Caco-2 (cell line): ENCODE data around the gene TBL1X. TPM values are rescaled to one million over a fixed set of nuclear protein-coding genes. Genes with fewer than 3 reads are reported as not detected.

Experiments used
- BruUV-seq: library from RNA; stranded (reverse); fragments of 400-500 nt; replicated peaks from 2 replicates; lab custom pipeline; 2021; lab: Mats Ljungman, UMichigan
- CTCF ChIA-PET: fragments of 300-600 bp; sonication (Branson Sonifier 250); formaldehyde crosslinking; loops from one replicate; lab custom pipeline; 2022; ENCODE audit warnings: antibody characterized with exemption; lab: Charles Lee
- POLR2A ChIA-PET: fragments of 300-600 bp; sonication (Branson Sonifier 250); formaldehyde crosslinking; loops from one replicate; lab custom pipeline; 2022; ENCODE audit warnings: antibody characterized with exemption; lab: Charles Lee
- DNase-seq, 2 experiments: peaks; one replicate each; pipeline versions ENCODE4 v3.0.0 to v3.0.0-alpha.2; 2020 to 2022
- H3K27me3 ChIP-seq: replicated peaks from 2 replicates; pipeline ENCODE4 v1.6.0; 2011; ENCODE audit warnings: low read length; ENCODE audit not compliant: control insufficient read depth, insufficient read depth
- H3K36me3 ChIP-seq: 2 replicates; pipeline ENCODE4 v1.5.1; 2011; ENCODE audit warnings: low read length; ENCODE audit not compliant: control insufficient read depth, insufficient read depth
- H3K4me1 ChIP-seq: fragments of 250-450 bp; sonication (Bioruptor Pico); 2 replicates; pipeline ENCODE4 v1.5.1; 2020; ENCODE audit warnings: mild to moderate bottlenecking
- H3K4me3 ChIP-seq: 2 replicates; pipeline ENCODE4 v1.5.1; 2011; ENCODE audit warnings: low read depth, mild to moderate bottlenecking, control low read depth, low read length
- H3K9me3 ChIP-seq: fragments of 250-450 bp; sonication (Bioruptor Pico); 2 replicates; pipeline ENCODE4 v1.5.1; 2020; ENCODE audit warnings: mild to moderate bottlenecking, moderate library complexity
- H3K27ac Mint-ChIP-seq: one replicate; pipeline ENCODE4 v1.8.0; 2022; ENCODE audit warnings: mixed read lengths; ENCODE audit not compliant: unreplicated experiment
- H3K27me3 Mint-ChIP-seq: one replicate; pipeline ENCODE4 v1.8.0; 2022; ENCODE audit warnings: mixed read lengths; ENCODE audit not compliant: insufficient read depth, unreplicated experiment
- H3K36me3 Mint-ChIP-seq: one replicate; pipeline ENCODE4 v1.8.0; 2022; ENCODE audit warnings: mild to moderate bottlenecking, mixed read lengths; ENCODE audit not compliant: insufficient read depth, unreplicated experiment
- H3K4me1 Mint-ChIP-seq: one replicate; pipeline ENCODE4 v1.8.0; 2022; ENCODE audit warnings: low read depth, mixed read lengths; ENCODE audit not compliant: unreplicated experiment
- H3K4me3 Mint-ChIP-seq: one replicate; pipeline ENCODE4 v1.8.0; 2022; ENCODE audit warnings: mild to moderate bottlenecking, moderate library complexity, mixed read lengths; ENCODE audit not compliant: unreplicated experiment
- H3K9me3 Mint-ChIP-seq: one replicate; pipeline ENCODE4 v1.8.0; 2022; ENCODE audit warnings: mixed read lengths; ENCODE audit not compliant: unreplicated experiment
- intact Hi-C: fragments of 100-400 bp; cut with micrococcal nuclease; formaldehyde crosslinking; loops from one replicate; pipeline ENCODE4 v1.10.0; 2022; ENCODE audit not compliant: unreplicated experiment
- total RNA-seq: library from RNA; stranded (reverse); gene quantifications from 2 replicates; pipeline ENCODE4 v1.2.3, GENCODE V29; 2022
- TF ChIP-seq, protein P1 (sequence below), 2 experiments: fragments of 200-600 bp in 1 of 2; IDR thresholded peaks; 1 replicate in 1 of 2; 2 replicates in 1 of 2; pipeline versions ENCODE4 v1.5.1 to v1.8.0; 2011 to 2022; ENCODE audit warnings: antibody characterized with exemption in 1 of 2, control low read depth in 1 of 2, inconsistent platforms in 1 of 2, low read depth in 1 of 2, low read length in 1 of 2, mild to moderate bottlenecking in 1 of 2, moderate library complexity in 1 of 2; ENCODE audit not compliant: insufficient read depth in 1 of 2, severe bottlenecking in 1 of 2, unreplicated experiment in 1 of 2

TBL1X gene
- total RNA-seq, 1 experiment from 2014 or later, result 84.2 TPM

DNA sequence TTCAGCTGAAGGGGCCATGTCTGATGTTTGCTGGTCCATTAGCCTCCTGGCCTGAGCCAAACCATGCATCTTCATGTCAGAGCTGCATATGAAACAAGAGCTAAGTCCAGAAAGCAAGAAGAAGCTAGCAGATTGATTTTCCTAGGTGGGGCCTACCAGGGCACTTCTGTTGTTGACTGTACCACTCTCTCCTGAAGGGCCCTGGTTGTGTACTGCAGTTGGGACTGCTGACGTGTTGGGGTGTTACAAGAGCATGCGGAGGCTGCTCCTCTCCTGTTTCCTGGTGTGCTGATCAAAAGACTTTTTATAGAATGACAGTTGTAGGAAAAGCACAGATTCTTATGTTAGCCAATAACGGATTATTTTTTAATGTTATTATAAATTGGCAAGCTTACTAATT lies 145.1 kb downstream of the TBL1X start:
- POLR2A ChIA-PET, result no interaction called here
- CTCF ChIA-PET, result no interaction called here

DNA sequence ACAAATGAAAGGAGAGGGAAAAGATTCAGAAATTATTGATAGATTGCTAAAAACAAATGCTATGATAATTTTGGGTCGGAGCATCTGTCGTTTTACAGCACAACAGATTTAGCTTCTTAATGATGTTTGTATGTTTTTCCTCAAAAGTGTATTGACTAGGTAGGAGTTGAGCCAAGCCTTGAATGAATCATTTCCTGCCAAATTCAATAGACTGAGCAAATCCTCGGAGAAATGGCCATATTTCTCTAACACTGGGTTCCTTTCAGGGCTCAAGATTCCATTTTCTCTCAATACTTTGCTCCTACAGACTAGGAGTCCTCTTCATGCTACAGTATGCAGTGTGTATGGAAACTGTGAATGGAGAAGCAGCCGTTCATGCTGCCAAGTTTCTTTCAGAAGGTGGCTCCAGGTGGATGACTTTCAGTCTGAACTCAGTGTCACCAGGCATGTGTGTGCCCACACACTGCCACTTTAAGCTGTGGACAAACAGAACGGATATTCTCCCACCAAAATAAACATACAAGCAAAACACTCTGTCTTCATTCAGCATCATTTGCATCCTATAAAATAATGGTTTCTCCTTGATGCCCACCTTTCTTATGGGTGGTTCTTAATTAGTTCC lies 146.0 kb downstream of the TBL1X start:
- no peaks in the 10 kb centered on the region for H3K9me3 ChIP-seq
- H3K4me1 ChIP-seq, result no peaks in the 10 kb centered on the region
- Mint-ChIP-seq H3K27ac (no peak overlapping the region), H3K9me3 (no peaks in the 10 kb centered on the region), H3K27me3 (no peaks in the 10 kb centered on the region), H3K36me3 (peaks cover 14% of the 10 kb centered on the region), H3K4me1 (no peaks in the 10 kb centered on the region), H3K4me3 (no peak overlapping the region)
- TF ChIP-seq, protein P1, sequence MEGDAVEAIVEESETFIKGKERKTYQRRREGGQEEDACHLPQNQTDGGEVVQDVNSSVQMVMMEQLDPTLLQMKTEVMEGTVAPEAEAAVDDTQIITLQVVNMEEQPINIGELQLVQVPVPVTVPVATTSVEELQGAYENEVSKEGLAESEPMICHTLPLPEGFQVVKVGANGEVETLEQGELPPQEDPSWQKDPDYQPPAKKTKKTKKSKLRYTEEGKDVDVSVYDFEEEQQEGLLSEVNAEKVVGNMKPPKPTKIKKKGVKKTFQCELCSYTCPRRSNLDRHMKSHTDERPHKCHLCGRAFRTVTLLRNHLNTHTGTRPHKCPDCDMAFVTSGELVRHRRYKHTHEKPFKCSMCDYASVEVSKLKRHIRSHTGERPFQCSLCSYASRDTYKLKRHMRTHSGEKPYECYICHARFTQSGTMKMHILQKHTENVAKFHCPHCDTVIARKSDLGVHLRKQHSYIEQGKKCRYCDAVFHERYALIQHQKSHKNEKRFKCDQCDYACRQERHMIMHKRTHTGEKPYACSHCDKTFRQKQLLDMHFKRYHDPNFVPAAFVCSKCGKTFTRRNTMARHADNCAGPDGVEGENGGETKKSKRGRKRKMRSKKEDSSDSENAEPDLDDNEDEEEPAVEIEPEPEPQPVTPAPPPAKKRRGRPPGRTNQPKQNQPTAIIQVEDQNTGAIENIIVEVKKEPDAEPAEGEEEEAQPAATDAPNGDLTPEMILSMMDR (IDR thresholded peaks at IDR 0.05; ENCODE audit: insufficient read depth in 1 of 2, low read depth in 1 of 2, low read length in 1 of 2, severe bottlenecking in 1 of 2, unreplicated experiment in 1 of 2), result no peak
- no TSS peak for BruUV-seq
- DNase-seq, result no peak
- ChIA-PET POLR2A (no interaction called here), CTCF (no interaction called here)
- intact Hi-C loops, result no loop called here
- no peak overlapping the region for H3K4me3 ChIP-seq
- no peaks in the 10 kb centered on the region for H3K27me3 ChIP-seq
- H3K36me3 ChIP-seq, result no peaks in the 10 kb centered on the region

More for the DNA sequence above, 145.1 kb downstream of the TBL1X start:
- no peak for DNase-seq
- Mint-ChIP-seq H3K4me3 (no peak overlapping the region), H3K9me3 (no peaks in the 10 kb centered on the region), H3K36me3 (peaks cover 14% of the 10 kb centered on the region), H3K4me1 (no peaks in the 10 kb centered on the region), H3K27me3 (no peaks in the 10 kb centered on the region), H3K27ac (no peak overlapping the region)
- TF ChIP-seq, protein P1 (IDR thresholded peaks at IDR 0.05; ENCODE audit: insufficient read depth in 1 of 2, low read depth in 1 of 2, low read length in 1 of 2, severe bottlenecking in 1 of 2, unreplicated experiment in 1 of 2), result no peak
- no peaks in the 10 kb centered on the region for H3K36me3 ChIP-seq
- no peak overlapping the region for H3K4me3 ChIP-seq
- no peaks in the 10 kb centered on the region for H3K9me3 ChIP-seq
- BruUV-seq, result no TSS peak
- intact Hi-C loops, result no loop called here
- H3K4me1 ChIP-seq, result no peaks in the 10 kb centered on the region
- no peaks in the 10 kb centered on the region for H3K27me3 ChIP-seq

DNA sequence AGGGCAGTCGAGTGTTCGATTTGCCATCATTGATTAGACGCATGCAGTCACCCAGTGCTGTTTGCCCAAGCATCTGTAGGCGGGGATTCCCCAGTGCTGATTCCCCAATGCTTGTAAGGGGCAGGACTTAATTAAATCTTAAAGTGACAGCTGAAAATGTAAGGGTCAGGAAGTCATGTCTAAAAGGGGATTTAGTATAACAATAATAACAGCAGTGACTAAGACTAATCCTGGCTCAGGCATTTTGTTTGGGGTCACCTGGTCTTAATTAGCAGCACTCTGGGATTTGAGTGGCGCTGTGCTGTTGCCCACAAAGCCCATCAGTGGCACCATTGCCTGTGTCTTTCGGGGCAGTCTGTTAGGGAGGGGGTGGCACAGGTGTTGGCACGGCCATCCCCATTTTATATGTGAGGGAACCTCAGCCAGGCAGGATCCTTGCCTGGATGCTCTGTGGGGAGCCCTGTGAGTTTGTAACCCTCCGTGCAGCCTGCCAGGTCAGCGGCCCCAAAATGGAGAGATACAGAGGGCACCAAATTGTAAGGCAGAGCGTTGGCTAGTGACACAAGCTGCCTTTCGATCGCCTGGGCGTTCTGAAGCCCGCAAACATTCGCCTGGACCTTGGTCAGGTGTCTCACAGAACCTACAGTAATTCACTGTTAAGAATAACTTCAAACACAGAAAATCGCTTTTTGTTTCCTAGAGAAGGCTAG lies 146.7 kb downstream of the TBL1X start:
- Histone ChIP-seq H3K27me3 (no peaks in the 10 kb centered on the region), H3K36me3 (no peaks in the 10 kb centered on the region), H3K9me3 (no peaks in the 10 kb centered on the region), H3K4me3 (no peak overlapping the region), H3K4me1 (no peaks in the 10 kb centered on the region)
- H3K4me1 Mint-ChIP-seq, result no peaks in the 10 kb centered on the region
- intact Hi-C loops, result no loop called here
- no peak overlapping the region for H3K27ac Mint-ChIP-seq
- ChIA-PET CTCF (no interaction called here), POLR2A (no interaction called here)
- H3K4me3 Mint-ChIP-seq, result no peak overlapping the region
- peaks cover 14% of the 10 kb centered on the region for H3K36me3 Mint-ChIP-seq
- no peaks in the 10 kb centered on the region for H3K27me3 Mint-ChIP-seq
- BruUV-seq, result no TSS peak
- no peak for DNase-seq
- H3K9me3 Mint-ChIP-seq, result no peaks in the 10 kb centered on the region
- TF ChIP-seq, protein P1 (IDR thresholded peaks at IDR 0.05; ENCODE audit: insufficient read depth in 1 of 2, low read depth in 1 of 2, low read length in 1 of 2, severe bottlenecking in 1 of 2, unreplicated experiment in 1 of 2), result no peak
